Neural cell (in vitro differentiated cells): ENCODE results near the gene AOAH.

Experiments
- CTCF ChIP-seq: fragments of 450-650 bp; IDR thresholded peaks from 2 replicates; pipeline ENCODE4 v1.5.1; 2014; ENCODE audit warnings: antibody characterized with exemption, mild to moderate bottlenecking, moderate library complexity; ENCODE audit not compliant: poor library complexity, severe bottlenecking
- EP300 ChIP-seq: fragments of 450-650 bp; conservative IDR thresholded peaks from 2 replicates; pipeline ENCODE4 v1.6.1; 2014; ENCODE audit warnings: antibody characterized with exemption, mild to moderate bottlenecking, moderate library complexity; ENCODE audit not compliant: poor library complexity, severe bottlenecking
- EZH2 ChIP-seq: fragments of 200-600, 300-800 bp; shearing (Covaris generic), sonication (generic); IDR thresholded peaks from 2 replicates; pipeline ENCODE4 v1.6.1; 2014; ENCODE audit warnings: antibody characterized with exemption, low read length, borderline replicate concordance, mild to moderate bottlenecking; ENCODE audit not compliant: insufficient read depth, poor library complexity, severe bottlenecking
- POLR2AphosphoS5 ChIP-seq: IDR thresholded peaks from 2 replicates; pipeline ENCODE4 v1.6.1; 2012
- TAF1 ChIP-seq: IDR thresholded peaks from 2 replicates; pipeline ENCODE4 v1.6.1; 2012; ENCODE audit warnings: low read depth

- TF ChIP-seq EP300 (no peak), POLR2AphosphoS5 (no peak), CTCF (no peak), EZH2 (no peak), TAF1 (no peak)
Measured at GRCh38 chr7:36668080-36668479, 56.2 kb downstream of the AOAH start.
